HG02852 (cell line): Measurements from ENCODE around the gene ESAM.
A peak's percentile ranks its signal among the peaks of the same experiment; 100 is the strongest.
"Not testable (repeated sequence)": the region's sequence is repeated elsewhere in the genome, so short reads cannot be mapped to it uniquely, and the experiment has no call there.

Source experiments
- ATAC-seq: cut with Tn5 transposase; IDR thresholded peaks from one replicate; pipeline ENCODE4 v1.9.1; 2021; ENCODE audit warnings: mild to moderate bottlenecking, moderate library complexity; ENCODE audit not compliant: unreplicated experiment

ESAM gene

DNA sequence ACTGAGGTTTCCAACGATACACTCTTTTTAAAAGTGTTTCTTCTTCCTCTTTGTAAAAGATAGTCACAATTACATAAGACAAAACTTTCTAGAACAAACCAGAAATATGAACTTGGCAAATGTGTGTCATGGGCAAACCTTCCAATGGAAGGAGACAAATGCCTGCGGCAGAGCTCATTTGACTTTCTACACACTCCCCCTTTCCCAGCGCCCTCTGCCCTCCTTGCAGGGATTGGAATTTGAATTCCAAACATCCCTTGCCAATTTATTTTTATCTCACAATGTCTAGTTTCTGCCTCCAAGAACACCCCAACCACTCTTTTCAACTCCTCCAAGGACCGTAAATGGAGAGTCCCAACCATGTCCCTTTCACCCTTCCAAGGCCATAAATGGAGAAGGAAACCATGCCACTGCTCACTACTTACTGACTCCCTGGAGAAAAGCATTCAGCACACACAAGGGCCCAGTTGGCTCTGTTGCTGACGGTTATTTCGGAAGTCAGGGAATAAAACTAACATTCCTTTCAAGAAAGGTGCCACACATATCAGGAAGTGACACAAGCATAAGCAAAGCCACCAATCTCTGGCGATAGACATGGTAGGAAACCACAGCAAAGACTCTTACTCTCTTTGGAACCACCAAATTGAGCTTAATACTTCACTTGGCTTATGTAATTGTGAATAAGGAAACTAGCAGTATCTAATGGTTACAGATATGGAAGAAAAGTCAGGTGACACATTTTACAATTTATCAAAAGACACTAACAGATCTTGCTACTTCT lies 15.0 kb upstream of the ESAM start:
- ATAC-seq: no peak

DNA sequence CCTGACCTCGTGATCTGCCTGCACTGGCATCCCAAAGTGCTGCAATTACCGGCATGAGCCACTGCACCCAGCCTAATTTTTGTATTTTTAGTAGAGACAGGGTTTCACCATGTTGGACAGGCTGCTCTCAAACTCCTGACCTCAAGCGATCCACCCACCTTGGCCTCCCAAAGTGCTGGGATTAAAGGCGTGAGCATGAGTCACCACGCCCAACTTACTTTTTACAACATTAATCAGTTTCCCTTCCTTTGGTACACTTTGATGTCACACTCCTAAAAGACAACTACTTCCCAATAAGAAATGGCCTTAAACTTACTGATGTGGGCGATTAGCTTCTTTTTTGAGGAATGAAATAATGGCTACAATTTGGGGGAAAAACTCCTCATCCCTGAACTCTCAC lies 8.9 kb upstream of the ESAM start:
- not testable (repeated sequence) for ATAC-seq

DNA sequence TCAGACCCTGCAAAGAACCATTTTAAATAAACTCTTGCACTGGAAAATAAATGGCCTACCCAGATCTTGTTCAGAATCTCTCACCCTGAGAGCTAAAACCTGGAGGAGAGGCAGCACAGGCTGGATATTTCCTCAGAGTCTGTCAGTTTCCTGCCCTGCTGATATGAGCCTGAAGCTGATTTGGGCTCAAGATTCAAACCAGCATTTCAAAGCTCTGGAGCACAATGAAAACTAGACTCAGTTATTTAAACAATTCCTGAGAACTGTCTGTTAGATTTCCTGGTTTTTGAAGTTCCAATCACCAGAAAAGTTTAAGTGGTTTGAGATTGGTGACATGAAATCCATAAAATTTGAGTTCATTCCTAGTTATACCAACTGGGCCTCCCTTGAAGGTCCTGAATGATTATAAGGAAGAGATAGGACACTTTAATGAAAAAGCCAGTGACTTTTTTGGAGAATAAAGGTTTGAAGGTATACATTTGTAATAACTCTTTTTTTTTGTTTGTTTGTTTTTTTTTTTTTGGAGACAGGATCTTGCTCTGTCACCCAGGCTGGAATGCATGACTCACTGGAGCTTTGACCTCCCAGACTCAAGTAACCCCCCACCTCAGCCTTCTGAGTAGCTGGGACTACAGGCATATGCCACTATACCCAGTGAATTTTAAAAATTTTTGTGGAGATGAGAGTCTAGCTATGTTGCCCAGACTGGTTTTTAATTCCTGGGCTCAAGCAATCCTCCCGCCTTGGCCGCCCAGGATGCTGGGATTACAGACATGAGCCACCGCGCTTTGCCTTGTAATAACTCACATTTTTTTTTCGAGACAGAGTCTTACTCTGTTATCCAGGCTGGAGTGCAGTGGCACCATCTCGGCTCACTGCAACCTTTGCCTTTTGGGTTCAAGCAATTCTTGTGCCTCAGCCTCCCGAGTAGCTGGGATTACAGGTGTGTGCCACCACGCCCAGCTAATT lies 8.0 kb upstream of the ESAM start:
- ATAC-seq: no peak

DNA sequence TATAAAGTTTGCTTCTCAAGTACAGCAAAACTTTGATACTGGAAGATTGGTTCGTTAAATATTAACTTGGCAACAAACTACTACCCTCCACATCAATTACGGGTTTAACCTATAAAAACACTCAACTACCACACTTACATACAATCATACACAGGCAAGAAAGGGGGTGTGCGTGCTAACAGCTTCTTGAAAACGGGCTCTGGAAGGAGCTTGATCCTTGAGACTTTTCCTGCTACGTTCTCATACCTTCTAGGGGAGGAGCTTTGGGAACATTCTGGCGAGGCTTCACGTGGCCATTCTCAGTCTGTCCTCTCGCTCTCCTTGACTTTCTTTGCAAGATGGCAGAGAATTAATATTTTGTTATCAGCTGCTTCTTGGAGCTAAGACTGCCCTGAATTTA lies 6.8 kb upstream of the ESAM start:
- ATAC-seq: no peak

DNA sequence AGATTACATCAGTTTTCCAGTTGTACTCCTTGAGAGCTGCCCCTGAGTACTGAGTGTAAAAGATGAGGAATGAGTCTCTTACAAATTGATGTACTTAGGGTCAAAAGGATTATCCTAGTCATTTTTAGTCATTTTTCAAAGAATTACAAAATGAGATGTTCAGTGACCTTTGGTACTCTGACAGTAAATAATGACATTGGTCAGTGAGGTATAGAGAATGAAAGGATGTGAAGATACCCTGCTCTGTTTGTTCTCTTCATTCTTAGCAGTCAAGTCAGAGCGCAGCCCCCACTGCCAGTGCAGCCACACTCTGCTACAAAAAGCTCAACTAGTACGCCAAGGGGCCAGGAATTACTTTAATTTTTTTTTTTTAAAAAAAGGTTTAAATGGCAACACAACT lies 4.1 kb upstream of the ESAM start:
- ATAC-seq: no peak

DNA sequence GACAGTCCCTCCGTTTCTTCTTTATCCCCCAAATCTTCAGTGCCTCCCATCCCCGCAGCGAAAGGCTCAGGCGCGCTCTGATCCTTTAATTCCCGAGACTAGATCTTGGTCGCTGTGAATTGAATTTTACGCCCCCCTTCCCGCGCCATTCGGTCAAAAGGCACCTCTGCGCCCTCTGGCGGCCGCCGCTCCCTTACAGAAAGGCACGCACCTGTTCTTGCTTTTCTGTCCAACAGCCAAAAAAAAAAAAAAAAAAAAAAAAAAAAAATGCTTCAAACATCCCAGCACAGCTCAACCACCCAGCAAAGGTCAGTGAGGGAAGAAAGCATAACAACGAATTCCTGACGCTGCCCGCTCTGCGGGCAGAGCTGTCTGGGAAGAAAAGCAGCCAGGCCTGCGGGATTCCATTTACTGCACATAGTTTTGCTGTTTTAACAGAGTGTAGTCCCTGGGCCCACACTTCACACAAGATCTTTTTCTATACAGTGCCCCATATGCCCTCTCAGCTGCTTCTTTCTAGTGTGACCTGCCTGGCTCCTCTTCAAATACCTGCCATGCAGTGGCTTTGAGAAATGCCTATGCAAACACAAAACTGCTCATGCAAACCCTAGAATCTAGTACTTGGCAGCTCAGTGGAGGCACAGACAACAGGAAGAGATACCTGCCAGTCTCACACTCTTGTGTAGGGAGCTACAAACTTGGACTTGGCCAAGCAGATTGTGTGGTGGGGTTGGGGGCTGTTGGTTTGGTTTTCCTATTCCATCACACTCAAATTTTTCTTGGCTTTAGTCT lies 1.3 kb upstream of the ESAM start:
- no peak for ATAC-seq

DNA sequence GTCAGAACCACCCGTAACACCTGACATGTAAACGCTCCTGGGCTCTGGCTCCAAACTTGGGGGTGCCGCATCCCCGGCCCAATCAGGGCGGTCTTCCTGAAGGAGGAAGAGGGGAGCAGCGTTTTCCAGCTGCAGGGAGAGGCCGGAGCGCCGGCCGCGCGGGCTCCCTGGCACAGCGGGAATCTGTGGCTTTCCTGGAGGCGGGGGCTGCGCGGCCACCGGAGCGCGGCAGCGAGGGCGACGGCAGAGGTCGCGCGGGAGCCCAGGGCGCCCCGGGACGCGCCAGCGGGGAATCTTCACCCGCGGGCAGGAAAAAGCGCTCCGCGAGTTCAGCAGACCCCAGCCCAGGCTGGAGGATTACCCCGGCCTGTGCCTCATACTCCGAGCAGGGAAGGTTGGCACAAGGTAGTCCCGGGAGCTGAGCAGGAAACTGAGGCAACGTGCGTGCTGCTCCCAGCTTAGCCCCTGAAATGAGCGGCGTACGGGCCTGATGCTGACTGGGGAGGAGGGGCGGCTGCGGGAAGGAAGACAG lies 600 bp upstream of the ESAM start:
- ATAC-seq: peak; percentile 3

DNA sequence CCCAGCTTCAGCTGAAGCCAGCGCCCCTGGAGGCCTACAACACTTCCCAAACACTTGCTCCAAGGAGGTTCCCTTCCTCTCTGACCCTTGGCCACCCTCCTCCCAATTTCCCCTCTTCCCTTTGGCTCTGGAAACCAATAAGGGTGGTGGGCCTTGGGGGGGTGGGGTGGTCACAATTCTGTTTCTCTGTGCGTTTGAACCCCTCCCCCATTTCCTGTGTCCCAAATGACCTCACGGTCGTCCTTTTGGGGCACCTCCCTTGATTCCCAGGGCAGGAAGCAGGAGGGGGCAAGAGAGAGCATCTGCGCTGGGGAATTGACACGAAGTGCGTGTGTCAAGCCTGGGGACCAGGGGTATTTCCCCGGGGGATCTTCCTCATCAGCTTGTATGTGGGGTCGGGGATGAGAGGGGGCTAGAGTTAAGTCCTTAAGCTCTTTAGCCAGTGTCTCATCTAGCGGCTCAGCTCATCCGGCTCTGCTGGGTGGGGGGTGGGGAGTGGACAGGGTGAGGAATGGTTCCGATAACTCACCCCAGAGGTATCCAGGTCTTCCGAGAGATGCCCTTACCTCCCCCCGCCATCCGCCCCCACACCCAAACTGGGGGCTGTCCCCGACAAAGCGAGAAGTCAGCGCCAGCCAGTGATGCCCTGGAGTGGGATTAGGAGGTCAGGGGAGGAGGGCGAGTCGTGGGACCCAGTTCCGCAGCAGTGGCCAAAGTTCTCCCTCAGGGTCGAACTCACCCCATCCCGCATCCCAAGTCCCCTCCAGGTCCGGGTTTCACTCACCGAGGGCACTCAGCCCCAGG lies 587 bp downstream of the ESAM start:
- ATAC-seq: peak; percentile 0

DNA sequence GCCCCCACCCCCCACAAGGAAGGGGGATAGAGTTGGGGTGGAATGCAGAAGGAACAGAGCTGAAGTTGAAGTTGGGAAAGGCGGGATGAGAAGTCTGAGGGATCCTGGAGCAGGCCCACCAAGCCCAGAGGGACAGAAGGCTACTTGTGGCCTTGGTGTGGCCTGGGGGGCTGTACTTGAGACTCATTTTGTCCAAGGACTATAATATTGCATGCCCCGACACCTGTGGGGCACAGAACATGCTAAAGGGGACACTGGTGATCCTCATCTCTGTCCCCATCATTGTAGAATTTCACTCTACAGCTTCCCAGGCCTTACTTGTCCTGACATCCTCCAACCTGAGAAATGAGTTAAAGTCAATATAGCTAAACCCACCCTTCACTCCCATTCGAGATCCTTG lies 1.3 kb downstream of the ESAM start:
- ATAC-seq: no peak

DNA sequence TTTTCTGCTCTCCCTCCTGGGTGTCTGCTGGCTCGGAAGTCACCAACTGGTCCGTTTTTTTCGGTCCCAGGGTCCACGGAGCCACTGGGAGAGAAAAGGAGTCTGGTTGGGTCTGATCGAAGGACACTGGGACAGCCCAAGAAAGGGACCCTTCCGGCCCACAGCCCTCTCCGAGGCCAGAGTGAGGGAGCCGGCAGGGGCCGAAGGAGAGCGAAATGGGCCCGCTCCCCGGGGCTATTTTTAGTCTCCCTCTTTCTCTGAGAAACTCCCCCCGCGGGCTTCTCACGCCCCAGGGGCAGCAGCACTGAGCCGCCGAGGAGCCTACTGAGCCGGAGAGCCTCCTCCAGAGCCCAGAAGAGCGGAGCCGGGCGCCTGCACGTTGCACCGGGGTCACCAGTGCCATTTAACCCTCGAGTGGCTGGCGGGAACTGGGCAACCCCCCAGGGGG lies 1.9 kb downstream of the ESAM start:
- ATAC-seq: peak; percentile 34

DNA sequence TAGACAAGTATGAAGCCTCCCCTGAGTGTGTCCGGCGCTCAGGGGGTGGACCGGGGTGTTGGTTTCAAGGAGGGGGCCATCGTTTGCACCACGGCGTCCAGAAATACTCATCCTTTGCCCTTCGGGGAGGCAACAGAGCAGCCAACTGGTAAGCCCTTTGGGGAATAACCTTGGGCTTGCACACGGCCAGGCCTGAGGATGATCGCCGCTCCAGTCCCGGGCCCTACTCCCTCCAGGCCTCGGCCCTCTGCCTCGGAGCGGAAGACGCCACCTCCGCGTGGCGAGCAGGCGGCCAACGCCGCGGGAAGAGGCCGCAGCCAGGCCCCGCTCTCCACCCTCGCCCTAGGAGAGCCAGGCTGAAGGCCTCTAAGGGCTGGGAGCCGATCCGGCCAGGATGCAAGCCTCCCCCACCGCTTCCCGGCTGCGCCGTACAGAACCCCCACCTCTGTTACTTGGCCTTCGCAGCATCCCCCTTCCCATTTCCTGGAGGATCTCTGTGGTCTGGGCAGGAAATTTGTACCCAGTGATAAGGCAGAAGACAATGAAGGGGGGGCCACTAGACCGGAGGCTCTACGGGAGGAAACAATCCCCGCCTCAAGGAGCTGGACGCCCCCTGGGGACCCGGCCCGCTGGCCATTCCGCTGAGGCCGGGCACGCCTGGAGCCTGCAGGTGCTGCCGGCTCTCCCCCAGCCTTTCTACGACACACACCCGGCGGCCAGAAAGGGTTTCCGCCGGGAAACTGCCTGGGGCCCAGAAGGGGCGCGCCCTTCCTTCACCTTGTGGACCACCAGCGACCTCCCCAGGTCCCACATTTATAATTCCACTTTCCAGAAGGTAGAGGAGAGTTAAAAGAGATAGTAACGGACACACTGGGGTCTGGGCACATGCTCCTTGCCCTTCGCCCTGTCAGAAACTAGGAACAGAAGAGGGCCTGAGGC lies 2.6 kb downstream of the ESAM start:
- peak; percentile 19 for ATAC-seq

DNA sequence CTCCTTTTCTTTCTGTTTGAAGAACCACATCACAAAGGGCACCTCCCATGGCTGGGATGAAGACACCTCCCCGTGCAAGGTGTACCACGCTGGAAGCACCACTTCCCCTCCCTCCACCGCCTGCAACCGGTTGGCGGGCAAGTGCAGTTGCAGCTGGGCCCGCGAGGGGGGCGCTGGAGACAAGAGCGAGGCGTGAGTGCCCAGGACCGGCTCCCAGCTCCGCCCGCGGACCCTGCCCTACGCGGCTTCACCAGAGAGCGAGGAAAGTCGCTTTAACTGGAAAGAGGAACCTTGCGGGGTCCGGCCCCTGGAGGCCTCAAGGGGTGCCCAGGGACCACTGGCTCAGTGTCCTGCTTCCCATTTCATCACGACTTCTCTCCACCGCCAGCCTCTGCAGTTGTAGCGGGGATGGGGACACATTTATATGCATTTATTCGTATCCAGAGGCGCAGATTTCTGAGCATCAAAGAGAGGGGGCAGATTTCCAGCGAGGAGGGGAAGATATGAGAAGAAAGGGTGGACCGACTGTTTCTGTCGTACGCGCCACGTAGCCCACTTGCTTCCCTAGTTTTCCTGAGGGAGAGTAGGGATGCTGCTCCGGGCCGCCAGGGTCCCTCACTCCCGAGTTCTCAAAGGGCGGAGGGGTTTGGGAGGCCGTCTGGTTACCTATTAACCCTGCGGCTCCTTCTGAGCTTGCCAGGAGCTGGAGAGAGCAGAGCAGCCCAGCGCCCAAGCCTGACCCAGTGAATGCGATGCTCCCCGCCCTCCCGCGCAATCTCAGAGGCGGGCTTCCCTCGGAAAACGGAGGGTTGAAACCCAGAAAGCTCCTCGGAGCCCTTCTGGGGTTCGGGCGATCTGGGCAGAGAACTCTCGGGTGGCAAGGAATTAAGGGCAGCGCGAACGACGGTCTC lies 3.5 kb downstream of the ESAM start:
- ATAC-seq: peak; percentile 44

DNA sequence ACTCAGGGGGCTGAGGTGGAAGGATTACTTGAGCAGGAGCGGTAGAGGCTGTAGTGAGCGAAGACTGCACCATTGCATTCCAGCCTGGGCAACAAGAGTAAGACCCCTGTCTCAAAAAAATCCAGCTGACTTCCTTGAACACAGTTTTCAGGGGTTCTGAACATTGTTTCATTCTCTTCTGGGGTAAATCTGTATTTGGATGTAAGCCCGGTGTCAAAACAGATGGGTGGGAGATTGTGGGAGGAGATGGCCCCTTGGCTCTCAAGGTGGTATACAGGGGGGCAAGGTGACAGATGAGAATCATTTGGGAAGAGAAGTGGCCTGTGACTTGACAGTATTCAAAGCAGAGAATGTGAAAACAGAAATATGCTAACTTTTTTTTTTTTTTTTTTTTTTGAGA lies 4.8 kb downstream of the ESAM start:
- no peak for ATAC-seq

DNA sequence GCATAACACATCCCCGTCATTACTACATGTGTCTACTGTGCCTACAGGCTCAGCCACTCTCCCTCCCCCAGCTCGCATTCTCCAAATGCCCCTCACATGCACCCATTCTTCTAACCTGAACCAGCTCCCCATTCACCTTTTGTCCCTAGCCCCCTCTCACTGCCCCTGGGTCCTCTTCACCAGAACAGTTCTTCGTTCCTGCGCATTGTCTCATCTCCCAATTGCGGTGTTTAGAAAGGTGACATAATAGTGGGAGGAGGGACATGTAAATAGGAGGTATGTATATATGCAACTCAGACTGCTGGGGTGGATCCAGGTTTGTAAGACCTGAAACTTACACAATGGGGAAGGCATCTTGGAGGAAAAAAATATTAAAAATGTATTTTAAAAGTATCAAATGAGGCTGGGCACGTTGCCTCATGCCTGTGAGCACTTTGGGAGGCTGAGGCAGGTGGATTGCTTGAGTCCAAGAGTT lies 5.3 kb downstream of the ESAM start:
- no peak for ATAC-seq

DNA sequence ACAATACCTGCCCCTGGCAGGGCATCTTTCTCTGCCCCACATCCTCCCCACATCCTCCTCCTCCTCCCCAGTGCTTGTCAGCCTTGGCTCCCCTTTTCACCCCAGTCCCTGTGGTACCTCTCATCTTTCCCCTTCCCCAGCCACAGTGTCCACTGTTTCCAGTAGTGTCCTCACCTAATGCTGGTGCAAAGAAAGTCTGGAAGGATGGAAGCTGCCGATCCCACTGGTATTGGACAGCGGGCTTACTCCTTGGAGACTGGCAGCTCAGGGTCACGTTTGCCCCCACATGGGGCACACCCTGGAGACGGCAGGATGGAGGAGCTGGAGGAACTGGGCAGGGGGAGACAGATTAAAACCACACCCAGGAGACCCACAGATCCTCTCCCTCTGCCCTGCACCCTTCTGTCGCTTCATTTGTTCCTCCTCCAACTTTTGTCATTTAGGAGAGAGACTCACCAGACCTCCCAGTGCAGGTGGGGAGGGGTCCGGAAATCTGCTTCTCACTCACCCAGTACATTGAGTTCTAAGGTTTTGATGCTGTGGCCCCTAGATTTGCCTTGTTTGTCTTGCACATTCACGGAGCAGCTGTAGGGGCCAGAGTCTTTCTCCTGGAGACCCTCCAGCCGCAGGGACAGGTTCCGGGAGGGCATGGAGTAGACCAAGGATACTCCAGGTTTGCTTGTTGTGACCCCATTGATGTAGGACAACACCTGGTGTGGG lies 5.9 kb downstream of the ESAM start:
- no peak for ATAC-seq

DNA sequence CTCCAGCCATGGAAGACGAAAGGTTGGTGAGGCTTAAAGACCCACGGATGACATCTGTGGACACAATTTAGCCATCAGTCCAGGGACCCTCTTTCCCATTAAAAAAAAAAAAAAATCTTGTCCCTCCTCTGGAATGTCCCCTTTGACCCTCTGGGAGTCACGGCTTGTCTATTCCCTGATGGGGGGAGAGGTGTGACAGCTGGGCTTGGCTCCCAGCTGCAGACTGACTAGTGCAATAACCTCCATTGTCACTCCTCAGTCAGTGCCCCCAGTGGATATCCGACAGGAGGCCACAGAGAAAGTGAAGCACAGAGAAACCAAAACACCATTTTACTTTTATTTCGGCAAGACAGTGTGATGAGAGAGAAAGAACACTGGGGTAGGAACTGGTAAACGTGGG lies 7.4 kb downstream of the ESAM start:
- no peak for ATAC-seq

DNA sequence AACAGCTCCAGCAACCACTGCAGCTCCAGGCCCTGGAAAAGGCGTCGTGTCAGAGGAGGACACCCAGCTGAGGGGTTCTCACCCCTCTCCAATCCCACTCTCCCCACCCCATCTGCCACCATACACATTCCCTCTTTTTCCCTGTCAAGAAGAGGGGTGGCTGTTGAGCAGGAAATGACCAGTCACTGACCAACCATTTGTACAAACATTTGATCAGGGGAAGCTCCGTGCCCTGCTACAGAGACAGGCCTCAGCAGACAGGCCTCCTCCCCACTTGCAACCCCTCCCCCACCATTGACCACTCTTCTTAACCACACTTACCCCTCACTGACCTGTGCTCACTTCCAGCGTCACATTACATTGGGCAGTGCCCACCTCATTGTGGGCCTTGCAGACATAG lies 7.8 kb downstream of the ESAM start:
- ATAC-seq: no peak
